Measurements from ENCODE around the gene ELFN1.

- TF ChIP-seq POLR2A (IDR thresholded peaks at IDR 0.05) (no peak), CTCF (IDR thresholded peaks at IDR 0.05) (no peak)
Observed at GRCh38 chr7:1735262-1735661, 65.2 kb downstream of the ELFN1 start.

Data from esophagus squamous epithelium (tissue), 4 donors.